ENCODE results near the gene FBXW5.

The FBXW5 gene

DNA sequence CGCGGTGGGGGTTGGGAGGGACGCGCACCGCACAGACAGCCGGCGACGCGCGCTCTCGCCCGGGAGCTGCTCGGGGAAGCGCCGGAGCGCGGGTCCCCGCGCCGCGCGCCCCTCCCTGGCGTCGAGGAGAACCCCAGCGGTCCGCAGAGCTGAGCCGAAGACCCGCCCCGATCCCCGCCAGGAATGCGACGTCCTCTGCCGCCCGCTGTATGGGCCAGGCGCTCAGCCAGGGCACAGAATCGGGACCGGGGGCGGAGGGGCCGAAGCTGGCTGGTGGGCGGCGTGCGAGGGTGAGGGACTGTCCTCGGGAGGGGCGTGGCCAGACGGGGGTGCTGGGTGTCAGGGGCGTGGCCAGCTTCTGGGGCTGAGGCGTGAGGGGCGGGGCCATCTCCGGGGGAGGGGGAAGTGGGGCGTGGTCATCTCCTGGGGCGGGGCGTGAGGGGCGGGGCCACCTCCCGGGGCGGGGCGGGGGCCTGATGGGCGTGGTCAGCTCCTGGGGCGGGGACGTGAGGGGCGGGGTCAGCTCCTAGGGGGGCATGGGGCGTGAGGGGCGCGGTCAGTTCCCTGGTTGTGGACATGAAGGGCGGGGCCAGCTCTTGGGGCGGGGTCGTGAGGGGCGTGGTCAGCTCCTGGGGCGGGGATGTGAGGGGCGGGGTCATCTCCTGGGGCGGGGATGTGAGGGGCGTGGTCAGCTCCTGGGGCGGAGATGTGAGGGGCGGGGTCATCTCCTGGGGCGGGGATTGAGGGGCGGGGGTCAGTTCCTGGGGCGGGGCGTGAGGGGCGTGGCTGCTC, 33.7 kb upstream of the FBXW5 start:
- DNase-seq = peak; percentile 72

DNA sequence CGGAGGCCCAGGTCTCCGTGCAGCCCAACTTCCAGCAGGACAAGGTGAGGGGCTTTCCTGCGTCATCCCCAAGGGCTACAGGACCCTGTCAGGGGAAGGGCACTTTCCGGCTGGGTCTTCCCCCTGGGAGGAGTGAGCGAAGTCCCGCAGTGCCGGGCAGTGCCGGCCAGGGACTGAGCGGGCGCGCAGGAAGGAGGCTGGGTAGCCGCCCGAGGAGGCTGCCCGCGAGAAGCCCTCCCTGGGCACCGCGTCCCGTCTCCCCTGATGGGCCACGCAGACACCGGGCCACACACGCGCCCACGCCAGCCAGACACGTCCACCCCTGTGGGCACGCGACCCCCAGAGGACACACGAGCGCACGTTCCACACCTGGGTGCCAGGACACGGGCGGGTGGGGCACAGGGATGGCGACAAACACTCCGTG, 33.1 kb upstream of the FBXW5 start:
- no peak for DNase-seq

DNA sequence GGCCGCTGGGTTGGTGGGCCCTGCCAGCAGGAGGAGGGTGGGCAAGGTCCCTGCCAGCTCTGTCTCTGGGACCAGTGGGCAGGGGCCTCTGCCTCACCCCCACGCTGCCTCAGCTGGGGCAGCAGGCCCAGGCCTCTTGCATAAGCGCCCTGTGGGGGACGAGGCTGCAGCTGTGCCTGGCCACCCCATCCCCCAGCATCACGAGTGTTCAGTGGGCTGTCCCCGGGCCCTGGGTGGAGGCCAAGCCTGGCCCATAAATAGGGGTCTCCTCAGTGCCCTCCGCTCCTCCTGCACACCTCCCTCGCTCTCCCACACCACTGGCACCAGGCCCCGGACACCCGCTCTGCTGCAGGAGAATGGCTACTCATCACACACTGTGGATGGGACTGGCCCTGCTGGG, 32.7 kb upstream of the FBXW5 start, which contains the start of gene PTGDS:
TSS of gene PTGDS (plus strand) at position 282 of the 400 bp plus-strand sequence. CDS start at position 357, 75 bp downstream.
- no peak for DNase-seq

DNA sequence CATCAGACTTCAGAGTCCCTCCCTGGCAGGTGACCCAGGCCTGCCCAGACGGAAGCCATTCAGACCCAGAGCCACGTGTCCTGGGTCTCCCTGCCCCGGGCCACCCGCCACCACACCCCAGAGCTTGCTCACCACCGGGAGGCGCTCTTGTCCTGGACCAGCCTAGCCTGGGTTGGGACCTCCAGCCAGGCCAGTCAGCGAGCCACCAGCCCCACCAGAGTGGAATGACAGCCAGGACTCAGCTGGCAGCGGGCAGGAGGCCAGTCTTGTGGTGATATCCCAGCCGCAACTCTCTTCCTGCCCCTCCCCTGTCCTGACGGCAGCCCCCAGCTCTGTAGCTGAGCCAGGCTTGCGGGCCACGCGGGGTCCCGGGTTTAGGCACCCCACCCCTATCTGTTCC, 31.1 kb upstream of the FBXW5 start:
- peak; percentile 35 for DNase-seq

DNA sequence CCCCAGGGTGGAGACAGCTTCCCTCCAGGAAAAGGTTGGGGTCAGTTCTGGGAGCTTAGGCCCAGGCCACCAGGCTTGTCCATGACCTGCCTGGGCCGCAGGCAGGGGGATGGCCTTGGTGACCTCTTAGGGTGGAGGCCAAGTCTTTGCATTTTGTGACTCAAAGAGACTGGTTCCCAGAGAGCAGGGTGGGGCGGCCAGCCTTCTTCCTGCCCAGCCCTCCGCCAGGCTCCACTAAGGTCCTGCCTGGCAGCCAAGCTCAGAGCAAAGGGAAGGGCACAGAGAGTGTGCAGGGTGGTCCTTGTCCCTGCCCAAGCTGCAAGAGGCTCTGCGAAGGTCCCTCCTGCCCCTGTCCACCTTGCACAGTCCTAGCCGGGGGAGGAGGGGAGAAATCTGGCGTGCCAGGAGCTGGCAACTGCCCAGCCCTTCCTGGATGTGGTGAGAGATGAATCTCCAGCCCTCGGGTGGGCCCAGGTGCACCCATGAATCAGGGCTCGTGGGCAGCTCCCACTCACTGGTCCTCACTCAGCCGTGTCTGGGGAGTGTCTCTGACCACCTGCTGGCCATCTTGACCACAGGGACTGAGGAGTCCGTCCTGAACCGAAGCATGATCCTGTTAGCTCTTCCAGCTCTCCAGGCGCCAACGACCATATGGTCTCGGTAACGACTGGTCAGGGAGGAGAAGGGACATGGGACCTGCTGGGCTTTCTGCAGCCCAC, 30.4 kb upstream of the FBXW5 start:
- DNase-seq = no peak

DNA sequence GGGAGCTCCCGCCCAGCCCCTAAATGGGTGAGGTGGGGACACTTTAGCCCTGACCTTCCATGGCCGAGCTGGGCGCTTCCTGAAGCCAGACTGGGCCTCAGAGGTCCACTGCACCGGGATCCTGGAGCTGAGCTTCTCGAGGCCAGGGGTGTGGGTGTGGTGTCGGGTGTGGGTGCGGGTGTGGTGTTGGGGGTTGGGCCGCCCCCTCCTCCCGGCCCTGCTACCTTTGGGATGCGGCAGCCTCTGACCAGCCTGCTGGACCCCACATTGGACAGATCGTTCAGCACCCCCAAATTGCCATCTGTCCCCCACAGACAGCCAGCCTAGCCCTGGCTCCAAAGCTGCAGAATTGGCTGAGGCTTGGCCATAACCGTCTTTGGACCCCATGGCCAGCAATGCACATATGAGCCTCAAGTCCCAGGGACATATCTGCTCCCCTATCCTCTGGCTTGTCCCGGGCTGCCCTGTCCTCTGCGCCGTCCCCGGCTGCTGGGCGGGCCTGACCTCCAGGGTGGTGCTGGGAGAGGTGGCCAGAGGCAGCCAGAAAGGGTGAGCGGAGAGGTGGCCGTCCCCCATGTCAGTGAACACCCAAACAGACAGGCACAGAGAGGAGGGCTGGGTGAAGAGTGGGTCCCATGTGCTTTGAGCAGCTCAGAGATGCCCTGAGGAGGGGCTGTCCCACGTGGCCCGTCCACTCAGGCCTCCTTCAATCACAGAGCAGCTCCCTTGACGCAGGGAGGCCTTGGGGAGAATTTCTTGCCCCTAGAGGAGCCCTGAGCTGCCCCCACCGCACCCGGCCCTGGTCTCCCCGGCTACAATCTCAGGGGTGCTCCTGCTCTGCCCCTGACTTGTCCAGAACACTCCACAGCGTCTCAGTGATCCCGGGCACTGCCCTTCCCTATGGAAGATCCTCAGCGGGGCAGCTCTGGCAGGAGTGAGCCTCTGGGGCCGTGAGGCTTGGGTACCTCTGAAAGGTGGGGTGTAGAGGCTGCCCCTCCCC, 29.4 kb upstream of the FBXW5 start:
- DNase-seq = no peak

DNA sequence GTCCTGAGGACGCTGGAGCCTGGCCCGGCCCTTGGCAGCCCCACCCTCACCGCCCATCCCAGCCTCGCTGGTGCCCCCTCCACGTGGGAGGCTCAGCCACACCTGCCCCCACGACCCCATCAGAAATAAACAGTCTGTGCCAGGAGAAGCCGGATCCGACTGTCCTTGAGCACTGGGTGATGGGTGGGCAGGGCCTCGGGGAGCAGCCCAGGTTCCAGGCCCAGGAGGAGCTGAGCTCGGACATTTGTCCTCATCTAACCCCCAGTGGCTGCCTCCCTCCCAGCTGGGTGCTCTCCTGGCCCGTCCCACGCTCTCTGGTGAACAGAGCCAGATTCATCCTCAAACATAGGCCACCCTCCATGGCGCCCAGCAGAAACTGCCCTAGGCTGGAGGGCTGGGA, 28.2 kb upstream of the FBXW5 start:
- no peak for DNase-seq

DNA sequence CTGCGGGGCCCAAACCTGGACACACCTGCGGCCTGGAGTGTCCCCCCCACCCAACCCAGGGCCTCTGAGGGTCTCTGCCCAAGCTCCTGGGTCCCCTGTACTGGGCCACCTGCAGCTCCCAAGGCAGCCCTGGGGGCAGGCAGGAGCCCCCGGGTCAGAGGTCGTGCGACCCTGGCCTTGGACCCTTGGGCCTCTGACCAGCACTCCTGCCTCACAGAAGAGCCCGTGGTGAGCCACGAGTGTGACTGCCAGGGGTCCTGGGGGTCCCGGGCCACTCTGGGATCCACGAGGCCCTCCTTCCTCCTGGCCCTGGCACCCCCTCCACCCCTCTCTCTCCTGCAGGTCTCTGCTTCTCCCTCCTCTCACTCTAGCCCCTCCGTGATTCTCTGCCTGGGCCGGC, 27.8 kb upstream of the FBXW5 start:
- DNase-seq = no peak

DNA sequence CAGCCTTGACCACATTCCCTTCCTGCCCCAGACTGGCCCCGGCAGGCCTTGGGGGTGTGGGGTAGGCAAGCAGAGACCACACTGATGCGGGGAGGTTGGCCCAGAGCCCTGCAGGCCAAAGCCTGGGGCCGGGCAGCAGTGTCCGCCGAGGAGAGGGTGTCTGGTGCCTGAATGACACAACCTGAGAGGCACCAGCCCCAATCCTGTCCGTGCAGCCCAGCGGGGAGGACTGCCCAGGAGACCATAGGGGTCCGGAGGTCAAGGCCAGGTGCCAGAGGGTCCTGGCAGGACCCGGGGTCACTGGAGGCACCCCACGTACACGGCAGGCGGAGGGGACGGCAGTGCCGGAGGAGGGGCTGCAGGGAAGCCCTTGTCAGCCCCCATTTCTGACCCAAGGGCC, 27.2 kb upstream of the FBXW5 start:
- DNase-seq = no peak

DNA sequence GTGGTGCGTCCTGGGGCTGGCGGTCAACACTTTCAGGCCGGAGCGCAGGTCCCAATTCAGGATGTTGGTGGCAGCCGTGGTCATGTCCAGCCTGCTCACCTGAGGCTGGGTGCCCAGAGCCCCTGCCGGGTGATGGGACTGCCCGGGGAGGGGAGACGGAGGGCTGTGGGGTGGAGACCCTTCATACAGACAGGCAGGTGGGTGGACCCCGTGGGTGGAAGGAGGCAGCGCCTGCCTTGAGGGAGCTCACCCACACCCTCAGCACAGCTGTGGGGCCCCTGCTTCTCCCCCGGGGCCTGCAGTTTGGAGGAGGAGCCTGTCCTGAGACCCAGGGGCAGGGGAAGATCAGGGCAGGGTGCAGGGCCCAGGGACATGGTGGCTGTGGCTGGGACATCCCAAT, 25.8 kb upstream of the FBXW5 start:
- DNase-seq = no peak

DNA sequence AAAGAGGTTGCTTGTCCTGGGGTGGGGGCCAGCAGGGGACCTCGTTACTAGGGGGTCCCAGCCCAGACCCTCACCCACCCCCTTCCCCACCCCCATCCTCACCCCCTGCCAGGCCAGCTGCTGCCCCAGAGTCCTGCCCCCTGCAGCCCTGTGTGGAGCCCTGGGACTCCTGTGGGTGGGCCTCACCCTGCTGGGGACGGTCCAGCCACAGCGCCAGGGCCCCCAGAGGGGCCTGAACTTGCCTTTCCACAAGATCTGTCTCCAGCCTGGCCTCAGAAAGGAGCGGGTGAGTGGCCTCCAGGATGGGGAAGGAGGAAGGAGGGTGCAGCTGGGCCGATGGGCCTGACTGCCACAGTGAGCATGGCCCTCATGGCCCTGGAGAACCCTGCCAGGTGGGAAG, 25.2 kb upstream of the FBXW5 start:
- no peak for DNase-seq

DNA sequence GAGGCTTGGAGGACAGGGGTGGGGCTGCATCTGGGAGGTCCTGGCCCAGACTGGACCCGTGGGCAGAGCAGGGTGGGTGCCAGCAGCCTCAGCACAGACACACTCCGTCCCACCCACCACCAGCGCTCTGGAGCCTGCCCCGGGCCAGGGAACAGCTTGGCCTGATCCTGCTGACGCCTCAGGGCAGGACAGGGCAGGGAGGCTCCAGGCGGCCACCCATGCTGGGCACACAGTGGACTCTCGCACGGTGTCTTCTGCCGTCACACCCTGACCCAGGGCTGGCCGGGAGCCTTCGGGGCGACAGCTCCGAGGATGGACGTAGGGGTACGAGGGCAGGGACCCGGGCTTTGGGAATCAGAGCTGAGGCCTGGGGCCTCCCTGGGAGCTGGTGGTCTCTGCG, 24.6 kb upstream of the FBXW5 start:
- no peak for DNase-seq

DNA sequence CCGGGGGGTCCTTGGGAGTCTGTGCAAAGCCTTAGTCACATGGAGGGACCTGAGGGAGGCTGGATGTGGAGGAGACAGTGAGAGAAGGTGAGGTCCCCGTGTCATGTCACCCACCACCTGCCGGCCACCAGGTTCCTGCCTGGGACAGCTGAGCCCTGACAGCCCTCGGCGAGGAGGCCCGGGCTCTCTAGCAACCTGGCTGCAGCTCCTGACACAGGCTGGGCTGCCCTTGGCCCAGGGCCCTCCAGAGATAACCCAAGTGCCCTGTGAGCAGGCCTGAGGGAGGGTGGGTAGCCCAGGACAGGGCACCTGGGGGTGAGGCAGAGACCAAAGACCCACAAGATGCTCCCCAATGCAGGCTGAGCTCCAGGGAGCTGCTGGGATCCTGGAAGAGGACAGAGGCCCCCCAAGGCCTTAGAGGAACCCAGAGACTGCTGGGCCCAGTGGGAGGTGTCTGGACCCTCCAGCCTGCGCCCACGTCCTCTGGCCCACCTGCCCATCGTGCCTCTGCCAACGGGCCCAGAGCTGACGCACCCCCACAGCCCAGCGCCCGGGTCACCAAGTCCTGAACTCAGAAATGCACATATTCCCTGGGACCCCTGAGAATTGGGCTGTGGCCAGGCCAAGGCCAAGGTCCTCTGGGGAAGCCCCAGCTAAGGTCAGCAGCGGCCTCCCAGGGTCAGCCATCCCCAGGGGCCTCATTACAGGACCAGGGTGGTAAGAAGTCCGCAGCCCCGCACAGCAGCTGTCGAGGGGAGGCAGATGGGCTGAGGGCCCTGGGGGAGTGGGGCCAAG, 24.0 kb upstream of the FBXW5 start:
- DNase-seq = no peak

DNA sequence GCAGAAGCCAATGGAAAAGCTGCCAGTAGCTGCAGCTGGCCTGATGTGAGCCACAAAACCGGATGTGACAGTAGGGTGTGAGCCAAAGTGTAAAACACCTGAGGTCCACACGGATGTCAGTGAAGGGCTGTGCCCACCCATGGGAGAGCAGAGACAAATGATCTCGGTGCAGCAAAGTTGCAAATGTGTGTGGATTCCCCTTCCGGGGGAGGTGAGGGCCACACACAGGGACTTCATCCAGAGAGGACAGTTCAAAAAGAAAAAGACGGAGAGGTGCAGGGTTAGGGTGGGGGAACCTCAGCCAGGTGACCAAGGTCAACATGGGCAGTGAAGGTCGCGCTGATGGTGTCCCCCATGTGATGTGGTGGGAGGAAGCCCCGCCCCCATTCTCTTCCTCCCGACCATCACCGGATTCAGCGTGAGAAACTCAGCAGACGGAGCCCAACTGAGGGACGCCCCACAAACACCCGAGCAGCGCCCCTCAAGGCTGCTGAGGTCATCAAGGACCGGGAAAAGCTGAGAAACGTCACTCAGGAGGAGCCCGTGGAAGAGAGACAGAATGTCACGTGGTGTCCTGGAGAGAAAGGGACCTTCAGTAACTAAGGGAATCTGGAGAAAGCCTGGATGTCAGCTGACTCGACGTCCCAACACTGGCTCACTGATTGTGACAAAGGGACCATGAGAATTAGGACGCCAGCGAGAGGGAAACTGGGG, 21.4 kb upstream of the FBXW5 start:
- peak; percentile 57 for DNase-seq

DNA sequence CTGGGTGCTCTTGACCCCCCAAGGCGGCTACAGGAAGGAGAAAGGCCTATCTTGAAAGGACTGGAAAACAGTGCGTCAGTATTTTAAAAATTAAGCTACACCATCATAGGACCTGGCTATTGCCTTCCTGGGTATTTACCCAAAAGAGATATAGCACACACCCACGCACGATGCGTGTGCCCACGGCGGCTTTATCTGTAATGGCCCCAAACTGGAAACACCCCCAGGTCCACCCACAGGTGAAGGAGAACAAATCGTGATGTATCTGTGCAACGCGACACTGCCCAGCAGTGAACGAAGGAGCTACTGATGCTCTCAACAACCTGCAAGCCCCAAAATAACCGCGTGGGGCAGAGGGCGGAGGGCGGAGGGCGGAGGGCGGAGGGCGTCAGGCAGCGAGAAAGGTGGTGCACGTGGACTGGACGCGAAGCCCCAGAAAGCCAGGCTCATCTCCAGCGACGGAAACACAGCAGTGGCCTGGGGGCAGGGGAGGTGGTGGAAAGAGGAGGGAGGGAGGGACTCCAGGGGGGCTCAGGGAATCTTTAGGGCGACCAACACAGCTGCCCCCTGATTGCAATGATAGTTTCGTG, 20.4 kb upstream of the FBXW5 start:
- no peak for DNase-seq

DNA sequence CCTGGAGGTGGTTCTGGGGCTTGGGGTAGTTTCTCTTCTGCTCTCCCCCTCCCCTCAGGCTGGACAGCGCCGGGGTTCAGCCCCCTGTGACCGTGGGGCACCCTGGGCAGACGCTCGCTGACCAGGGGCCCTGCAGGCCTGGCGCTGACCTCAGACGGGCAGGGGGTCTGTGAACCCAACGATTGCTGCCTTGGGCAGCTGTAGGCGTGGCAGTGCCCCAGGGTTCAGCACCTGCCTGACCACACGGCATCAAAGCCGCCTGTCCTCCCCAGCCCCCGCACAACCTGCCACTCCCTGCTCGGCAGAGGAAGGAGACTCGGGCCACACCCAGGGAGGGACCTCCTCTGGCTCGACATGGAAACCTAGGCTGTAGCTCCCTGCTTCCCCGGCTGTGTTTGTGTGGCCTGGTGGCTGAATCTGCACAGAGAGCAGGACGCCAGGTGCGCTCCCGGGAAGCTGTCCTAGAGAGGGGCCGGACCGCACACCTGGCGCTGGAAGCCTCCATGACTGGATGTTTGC, 19.7 kb upstream of the FBXW5 start:
- DNase-seq = no peak

DNA sequence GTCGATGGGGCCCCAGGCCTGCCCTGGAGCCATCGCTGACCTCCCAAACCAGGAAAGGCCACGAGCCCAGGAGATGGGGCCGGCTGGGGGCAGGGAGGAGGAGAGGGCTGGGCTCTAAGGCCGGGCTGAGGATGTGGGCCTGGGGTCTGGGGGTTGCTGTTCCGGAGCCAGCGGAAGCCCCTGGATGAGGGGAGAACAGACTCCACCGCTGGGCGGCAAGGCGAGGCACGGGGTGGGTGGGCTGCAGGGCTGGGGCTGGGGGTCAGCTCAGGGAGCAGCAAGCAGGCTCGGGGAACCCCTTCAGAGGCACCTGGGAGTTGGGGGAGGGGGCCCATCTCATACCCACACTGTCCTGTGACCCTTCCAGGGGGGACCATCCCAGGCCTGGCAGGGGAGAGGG, 19.2 kb upstream of the FBXW5 start:
- DNase-seq = no peak

DNA sequence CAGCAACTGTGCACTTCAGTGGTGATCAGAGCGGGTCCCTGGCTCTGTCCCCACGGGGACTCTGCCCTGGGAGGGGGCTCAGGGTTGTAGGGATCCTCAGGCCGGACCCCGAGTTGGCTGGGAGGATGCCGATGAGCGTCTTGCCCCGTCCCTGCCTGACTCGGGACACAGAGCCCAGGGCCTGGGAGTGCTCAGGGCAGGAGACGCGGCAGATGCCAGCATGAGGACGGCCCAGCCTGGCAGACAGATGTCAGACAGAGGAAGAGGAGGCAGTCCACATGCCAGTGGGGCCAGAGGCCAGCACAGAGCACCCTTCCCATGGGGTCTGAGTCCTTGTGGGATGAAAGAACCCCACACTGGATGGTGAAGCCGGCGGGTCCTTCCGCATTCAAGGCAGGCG, 18.8 kb upstream of the FBXW5 start:
- no peak for DNase-seq

DNA sequence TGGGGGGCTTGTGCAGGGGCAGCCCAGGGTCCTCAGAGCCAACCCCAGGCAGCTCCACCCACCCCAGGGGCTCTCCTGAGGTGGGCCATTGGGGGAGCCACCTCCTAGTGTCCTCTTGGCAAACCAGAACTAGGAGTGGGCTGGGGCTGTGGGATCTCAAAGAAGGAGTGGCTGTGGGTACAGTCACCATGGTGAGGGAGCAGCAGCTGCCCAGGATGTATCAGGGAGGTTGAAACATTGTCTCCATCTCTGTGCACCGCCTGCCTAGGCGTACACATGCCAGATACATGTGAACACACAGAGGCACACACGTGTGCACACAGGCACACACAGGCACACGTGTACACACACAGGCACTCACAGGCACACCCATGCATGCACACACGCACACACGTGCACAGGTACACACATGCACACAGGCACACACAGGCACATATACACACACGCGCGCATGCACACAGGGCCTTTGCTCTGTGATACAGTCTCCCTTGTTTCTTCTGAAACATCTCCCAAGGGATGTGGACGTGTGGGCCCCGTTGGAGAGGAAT, 18.2 kb upstream of the FBXW5 start:
- DNase-seq = no peak

DNA sequence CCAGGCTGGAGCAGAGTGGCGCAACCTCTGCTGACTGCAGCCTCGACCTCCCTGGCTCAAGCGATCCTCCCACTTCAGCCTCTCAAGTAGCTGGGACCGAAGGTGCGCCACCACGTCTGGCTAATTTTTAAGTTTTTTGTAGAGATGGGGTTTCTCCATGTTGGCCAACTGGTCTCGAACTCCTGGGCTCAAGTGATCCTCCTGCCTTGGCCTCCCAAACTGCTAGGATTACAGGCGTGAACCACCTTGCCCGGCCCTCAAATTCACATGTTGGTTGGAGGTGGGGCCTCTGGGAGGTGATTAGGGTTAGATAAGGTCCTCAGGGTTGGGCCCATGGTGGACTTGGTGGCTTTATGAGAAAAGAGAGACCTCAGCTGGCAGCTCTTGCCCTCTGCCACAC, 17.6 kb upstream of the FBXW5 start:
- no peak for DNase-seq
